Spleen (tissue), 7 donors: Measurements from ENCODE around the gene NOL9.

Source experiments
- POLR2A ChIP-seq, 3 donors: fragments of 450-650 bp; IDR thresholded peaks; one replicate each; pipeline ENCODE4 v1.5.1; 2017; ENCODE audit warnings: antibody characterized with exemption in 3 of 3, mild to moderate bottlenecking in 1 of 3
- POLR2AphosphoS5 ChIP-seq, 3 donors: sonication (generic); formaldehyde crosslinking; IDR thresholded peaks; one replicate each; pipeline ENCODE4 v1.5.1; 2017; ENCODE audit warnings: antibody characterized with exemption in 3 of 3
- TF ChIP-seq, protein P1 (sequence below), 11 experiments: fragments of 200-600 bp in 7 of 11; fragments of 450-650 bp in 4 of 11; sonication (generic) in 4 of 11; IDR thresholded peaks in 8 of 11; conservative IDR thresholded peaks in 3 of 11; 1 replicate in 7 of 11; 2 replicates in 4 of 11; pipeline versions ENCODE4 v1.4.0 to v1.8.0; 2016 to 2021; ENCODE audit warnings: antibody characterized with exemption in 11 of 11, inconsistent platforms in 4 of 11, mild to moderate bottlenecking in 1 of 11
- donor health status: DM: no; HTN: no; CAD: no; lungs with moderate emphysema.
- donor health status: DM: no; HTN: no; CAD: no.
- donor health status: DM: no; HTN: no; CAD: no.

- TF ChIP-seq, protein P1, sequence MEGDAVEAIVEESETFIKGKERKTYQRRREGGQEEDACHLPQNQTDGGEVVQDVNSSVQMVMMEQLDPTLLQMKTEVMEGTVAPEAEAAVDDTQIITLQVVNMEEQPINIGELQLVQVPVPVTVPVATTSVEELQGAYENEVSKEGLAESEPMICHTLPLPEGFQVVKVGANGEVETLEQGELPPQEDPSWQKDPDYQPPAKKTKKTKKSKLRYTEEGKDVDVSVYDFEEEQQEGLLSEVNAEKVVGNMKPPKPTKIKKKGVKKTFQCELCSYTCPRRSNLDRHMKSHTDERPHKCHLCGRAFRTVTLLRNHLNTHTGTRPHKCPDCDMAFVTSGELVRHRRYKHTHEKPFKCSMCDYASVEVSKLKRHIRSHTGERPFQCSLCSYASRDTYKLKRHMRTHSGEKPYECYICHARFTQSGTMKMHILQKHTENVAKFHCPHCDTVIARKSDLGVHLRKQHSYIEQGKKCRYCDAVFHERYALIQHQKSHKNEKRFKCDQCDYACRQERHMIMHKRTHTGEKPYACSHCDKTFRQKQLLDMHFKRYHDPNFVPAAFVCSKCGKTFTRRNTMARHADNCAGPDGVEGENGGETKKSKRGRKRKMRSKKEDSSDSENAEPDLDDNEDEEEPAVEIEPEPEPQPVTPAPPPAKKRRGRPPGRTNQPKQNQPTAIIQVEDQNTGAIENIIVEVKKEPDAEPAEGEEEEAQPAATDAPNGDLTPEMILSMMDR (IDR thresholded peaks at IDR 0.05 in 8 of 11, conservative IDR thresholded peaks at IDR 0.05 in 3 of 11) = no peak
- no peak for TF ChIP-seq POLR2A (IDR thresholded peaks at IDR 0.05)
- no peak for TF ChIP-seq POLR2AphosphoS5 (IDR thresholded peaks at IDR 0.05)
Observed at GRCh38 chr1:6488602-6489382, 65.5 kb downstream of the NOL9 start.
